Islet of Langerhans (tissue), 1 donor: ENCODE data around the gene TBC1D22A.

Source experiments
- FAIRE-seq: peaks from one replicate; lab custom pipeline; 2011; peaks lifted over from hg19 to GRCh38; lab: Jason Lieb, UNC

The TBC1D22A gene

GRCh38 chr22:47143249-47143938, 380.9 kb downstream of the TBC1D22A start:
- no peak for FAIRE-seq

GRCh38 chr22:47144076-47144765, 381.8 kb downstream of the TBC1D22A start:
- no peak for FAIRE-seq

GRCh38 chr22:47144791-47145425, 382.5 kb downstream of the TBC1D22A start:
- FAIRE-seq, result no peak

GRCh38 chr22:47145883-47146282, 383.4 kb downstream of the TBC1D22A start:
- FAIRE-seq, result no peak

GRCh38 chr22:47146391-47146790, 383.9 kb downstream of the TBC1D22A start:
- no peak for FAIRE-seq

- no peak for FAIRE-seq
Measured at GRCh38 chr22:47146941-47147340, 384.5 kb downstream of the TBC1D22A start.

- no peak for FAIRE-seq
Measured at GRCh38 chr22:47147572-47147971, 385.1 kb downstream of the TBC1D22A start.

GRCh38 chr22:47148510-47148909, 386.1 kb downstream of the TBC1D22A start:
- no peak for FAIRE-seq

- FAIRE-seq, result no peak
Measured at GRCh38 chr22:47148956-47149728, 386.7 kb downstream of the TBC1D22A start.

GRCh38 chr22:47149976-47150375, 387.5 kb downstream of the TBC1D22A start:
- FAIRE-seq, result no peak

- FAIRE-seq, result no peak
Measured at GRCh38 chr22:47150426-47150825, 388.0 kb downstream of the TBC1D22A start.

- no peak for FAIRE-seq
Measured at GRCh38 chr22:47151064-47151463, 388.6 kb downstream of the TBC1D22A start.

- FAIRE-seq, result no peak
Measured at GRCh38 chr22:47151490-47151889, 389.0 kb downstream of the TBC1D22A start.

GRCh38 chr22:47152236-47152635, 389.8 kb downstream of the TBC1D22A start:
- no peak for FAIRE-seq

GRCh38 chr22:47152938-47153337, 390.5 kb downstream of the TBC1D22A start:
- FAIRE-seq, result no peak

GRCh38 chr22:47153854-47154525, 391.5 kb downstream of the TBC1D22A start:
- no peak for FAIRE-seq

GRCh38 chr22:47154621-47155081, 392.2 kb downstream of the TBC1D22A start:
- no peak for FAIRE-seq

GRCh38 chr22:47155131-47155885, 392.9 kb downstream of the TBC1D22A start:
- no peak for FAIRE-seq

- no peak for FAIRE-seq
Measured at GRCh38 chr22:47155912-47156311, 393.5 kb downstream of the TBC1D22A start.

GRCh38 chr22:47156352-47157092, 394.1 kb downstream of the TBC1D22A start:
- no peak for FAIRE-seq

GRCh38 chr22:47157093-47157420, 394.6 kb downstream of the TBC1D22A start:
- no peak for FAIRE-seq
